BJ (cell line): ENCODE measurements around the gene TRMU. TPM values are rescaled to one million over a fixed set of nuclear protein-coding genes. Genes with fewer than 3 reads are reported as not detected.

Source experiments
- CTCF ChIA-PET: fragments of 350-600 bp; formaldehyde crosslinking; extraction: SDS; loops from one replicate; lab custom pipeline; 2021; ENCODE audit warnings: antibody characterized with exemption, inconsistent platforms; lab: Yijun Ruan, JAX
- POLR2A ChIA-PET: fragments of 300-600 bp; sonication (Branson Sonifier 250); formaldehyde crosslinking; extraction: SDS; loops from one replicate; lab custom pipeline; 2021; ENCODE audit warnings: antibody characterized with exemption; lab: Charles Lee
- DNase-seq: peaks from one replicate; pipeline ENCODE4 v3.0.0-alpha.2; 2011; ENCODE audit warnings: low read depth
- H3K27me3 ChIP-seq: 2 replicates; pipeline ENCODE4 v1.6.0; 2011; ENCODE audit warnings: low read length; ENCODE audit not compliant: control insufficient read depth, insufficient read depth
- H3K36me3 ChIP-seq: 2 replicates; pipeline ENCODE4 v1.5.1; 2011; ENCODE audit warnings: low read length; ENCODE audit not compliant: control insufficient read depth, insufficient read depth
- H3K4me3 ChIP-seq: 2 replicates; pipeline ENCODE4 v1.5.1; 2011; ENCODE audit warnings: low read depth, mild to moderate bottlenecking, control low read depth, low read length
- polyA plus RNA-seq: library from polyadenylated mRNA; depleted of rRNA; stranded (reverse); fragments of >200 nt; gene quantifications from 2 replicates; pipeline ENCODE4 v1.2.3, GENCODE V29; 2011; rRNA removed
- TF ChIP-seq, protein P1 (sequence below): IDR thresholded peaks from 2 replicates; pipeline ENCODE4 v1.5.1; 2011; ENCODE audit warnings: low read depth, mild to moderate bottlenecking, control low read depth, inconsistent platforms, low read length, moderate library complexity; ENCODE audit not compliant: insufficient read depth

Gene TRMU
- polyA plus RNA-seq, 1 experiment: 25.2 TPM

DNA sequence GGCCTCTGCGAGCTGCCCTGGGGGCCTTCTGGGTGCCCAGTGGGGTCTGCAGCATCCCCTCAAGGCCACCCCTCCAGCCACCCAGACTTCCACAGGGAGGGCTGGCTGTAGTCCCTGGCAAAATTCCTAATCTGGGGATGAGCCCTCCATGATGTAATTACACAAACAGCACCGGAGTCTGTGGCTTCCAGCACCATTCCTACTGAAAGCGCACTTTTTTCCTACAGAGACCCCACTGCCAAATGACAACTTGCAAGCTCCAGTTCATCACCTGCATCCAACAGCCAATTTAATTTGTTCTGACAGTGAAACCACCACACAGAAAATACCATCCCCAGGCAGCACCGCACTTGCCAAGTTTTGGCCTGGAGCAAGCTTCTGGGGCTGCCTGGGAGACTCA lies 70.4 kb downstream of the TRMU start:
- no peaks in the 10 kb centered on the region for H3K36me3 ChIP-seq
- POLR2A ChIA-PET: no interaction called here
- H3K4me3 ChIP-seq: no peak overlapping the region
- no peaks in the 10 kb centered on the region for H3K27me3 ChIP-seq
- CTCF ChIA-PET: interaction anchor here (0.8 to 1.1 kb wide), 2 partner anchors 137 to 410 kb away, joined by 3 read pairs; no protein-coding TSS in a partner anchor
- TF ChIP-seq, protein P1, sequence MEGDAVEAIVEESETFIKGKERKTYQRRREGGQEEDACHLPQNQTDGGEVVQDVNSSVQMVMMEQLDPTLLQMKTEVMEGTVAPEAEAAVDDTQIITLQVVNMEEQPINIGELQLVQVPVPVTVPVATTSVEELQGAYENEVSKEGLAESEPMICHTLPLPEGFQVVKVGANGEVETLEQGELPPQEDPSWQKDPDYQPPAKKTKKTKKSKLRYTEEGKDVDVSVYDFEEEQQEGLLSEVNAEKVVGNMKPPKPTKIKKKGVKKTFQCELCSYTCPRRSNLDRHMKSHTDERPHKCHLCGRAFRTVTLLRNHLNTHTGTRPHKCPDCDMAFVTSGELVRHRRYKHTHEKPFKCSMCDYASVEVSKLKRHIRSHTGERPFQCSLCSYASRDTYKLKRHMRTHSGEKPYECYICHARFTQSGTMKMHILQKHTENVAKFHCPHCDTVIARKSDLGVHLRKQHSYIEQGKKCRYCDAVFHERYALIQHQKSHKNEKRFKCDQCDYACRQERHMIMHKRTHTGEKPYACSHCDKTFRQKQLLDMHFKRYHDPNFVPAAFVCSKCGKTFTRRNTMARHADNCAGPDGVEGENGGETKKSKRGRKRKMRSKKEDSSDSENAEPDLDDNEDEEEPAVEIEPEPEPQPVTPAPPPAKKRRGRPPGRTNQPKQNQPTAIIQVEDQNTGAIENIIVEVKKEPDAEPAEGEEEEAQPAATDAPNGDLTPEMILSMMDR: no peak
- no peak for DNase-seq

DNA sequence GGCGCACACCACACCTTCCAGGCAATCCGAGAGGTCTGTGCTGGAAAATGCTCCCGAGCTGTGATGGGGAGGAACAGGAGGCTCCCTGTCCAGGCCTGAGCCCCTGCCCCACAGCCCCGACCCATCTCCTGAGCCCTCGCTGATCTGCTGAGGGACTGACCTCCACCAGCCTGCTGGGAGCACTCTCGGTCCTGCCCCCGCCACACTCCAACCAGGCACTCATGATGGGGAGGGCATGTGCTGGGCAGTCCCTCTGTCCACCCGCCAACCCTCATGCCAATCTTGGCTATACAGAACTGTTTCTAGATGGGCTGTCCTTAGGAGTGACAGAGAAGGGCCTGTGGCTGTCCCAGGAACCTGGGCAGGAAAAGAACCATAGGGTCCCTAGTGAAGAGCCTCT lies 70.8 kb downstream of the TRMU start:
- no peaks in the 10 kb centered on the region for H3K27me3 ChIP-seq
- CTCF ChIA-PET: interaction anchor here (0.8 to 1.1 kb wide), 2 partner anchors 137 to 410 kb away, joined by 3 read pairs; no protein-coding TSS in a partner anchor
- POLR2A ChIA-PET: no interaction called here
- H3K4me3 ChIP-seq: no peak overlapping the region
- no peaks in the 10 kb centered on the region for H3K36me3 ChIP-seq
- TF ChIP-seq, protein P1: no peak
- DNase-seq: no peak

DNA sequence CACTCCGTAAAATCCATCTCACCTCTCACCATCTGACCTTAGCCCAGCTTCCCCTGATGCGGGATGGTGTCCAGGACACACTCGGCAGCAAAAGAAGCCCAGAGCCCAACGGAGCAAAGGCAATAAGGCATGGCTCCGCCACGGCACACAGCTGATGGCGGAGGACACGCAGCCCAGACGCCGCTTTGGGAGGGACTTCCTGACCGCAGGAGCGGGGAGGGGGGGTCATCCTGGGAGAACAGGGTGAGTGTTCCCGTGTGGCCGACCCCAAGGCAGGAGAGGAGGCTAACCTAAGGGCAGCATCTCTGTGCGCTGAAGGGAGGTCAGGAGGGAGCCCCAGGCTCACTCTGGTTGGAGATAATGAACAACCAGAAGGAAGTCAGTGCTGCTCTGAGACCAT lies 71.3 kb downstream of the TRMU start:
- Histone ChIP-seq H3K36me3 (no peaks in the 10 kb centered on the region), H3K27me3 (no peaks in the 10 kb centered on the region), H3K4me3 (no peak overlapping the region)
- CTCF ChIA-PET: no interaction called here
- POLR2A ChIA-PET: no interaction called here
- TF ChIP-seq, protein P1: no peak
- no peak for DNase-seq

Other genes starting within 250 kb of the TRMU start
- 9.9 and 10.3 TPM in 2 replicates for gene PPARA, start 185.2 kb upstream of the TRMU start, polyA plus RNA-seq
- gene CDPF1, start 85.4 kb upstream of the TRMU start, polyA plus RNA-seq: 6.7 and 12.9 TPM in 2 replicates
- gene PKDREJ, start 72.4 kb upstream of the TRMU start, polyA plus RNA-seq: not detected in 2 replicates
- gene TTC38, start 67.7 kb upstream of the TRMU start, polyA plus RNA-seq: 19.1 and 26.6 TPM in 2 replicates
- gene GTSE1, start 38.8 kb upstream of the TRMU start, polyA plus RNA-seq: 8.2 and 12.2 TPM in 2 replicates
- gene CELSR1, start 201.9 kb downstream of the TRMU start, polyA plus RNA-seq: 0.65 and 1.0 TPM in 2 replicates